K562 (cell line): ENCODE data around the gene NIN. TPM values are rescaled to one million over a fixed set of nuclear protein-coding genes. Genes with fewer than 3 reads are reported as not detected.

Source experiments
- ATAC-seq: fragments of 200-7000 bp; cut with Tn5 transposase; 3 replicates; pipeline ENCODE4 v1.9.1; 2020; ENCODE audit warnings: moderate library complexity
- BruUV-seq: library from RNA; stranded (reverse); fragments of 400-500 nt; replicated peaks from 2 replicates; lab custom pipeline; 2021; lab: Mats Ljungman, UMichigan
- CTCF ChIA-PET: fragments of 300-600 bp; formaldehyde crosslinking; extraction: SDS; loops from one replicate; lab custom pipeline; 2021; ENCODE audit warnings: low intra/inter-chr PET ratio; lab: Yijun Ruan, JAX
- POLR2A ChIA-PET: fragments of 300-600, 350-650 bp; sonication (Branson Sonifier 250); formaldehyde crosslinking; extraction: SDS; loops from one replicate; lab custom pipeline; 2021; ENCODE audit warnings: antibody characterized with exemption, inconsistent platforms; lab: Yijun Ruan, JAX
- DNase-seq, 4 experiments: peaks; one replicate each; pipeline versions ENCODE4 v3.0.0 to v3.0.0-alpha.2; 2011 to 2018; ENCODE audit warnings: low spot score in 3 of 4, mixed read lengths in 3 of 4; ENCODE audit errors: extremely low read depth in 1 of 4
- FAIRE-seq: peaks from 2 replicates; lab custom pipeline; 2011; peaks lifted over from hg19 to GRCh38; lab: Jason Lieb, UNC
- H2AFZ ChIP-seq: 2 replicates; pipeline ENCODE4 v1.6.0; 2011; ENCODE audit warnings: low read depth, low read length, control low read depth, inconsistent platforms
- H3K27ac ChIP-seq: fragments of 200-600 bp; 3 replicates; pipeline ENCODE4 v1.8.0; 2011; ENCODE audit warnings: low read depth, mild to moderate bottlenecking, control low read depth, inconsistent platforms, low read length, moderate library complexity, mixed read lengths; ENCODE audit errors: extremely low read depth
- H3K27me3 ChIP-seq, 2 experiments: fragments of 300-600 bp in 1 of 2; 2 replicates in 1 of 2; 3 replicates in 1 of 2; pipeline versions ENCODE4 v1.6.0 to v1.8.0; 2011; ENCODE audit warnings: inconsistent platforms in 2 of 2, low read length in 2 of 2, mild to moderate bottlenecking in 1 of 2, mixed read lengths in 1 of 2, moderate library complexity in 1 of 2; ENCODE audit not compliant: control insufficient read depth in 2 of 2, insufficient read depth in 2 of 2
- H3K36me3 ChIP-seq: fragments of 300-600 bp; 3 replicates; pipeline ENCODE4 v1.8.0; 2011; ENCODE audit warnings: mild to moderate bottlenecking, low read length, inconsistent platforms; ENCODE audit not compliant: control insufficient read depth, insufficient read depth
- H3K4me1 ChIP-seq, 2 experiments: fragments of 200-600 bp in 1 of 2; replicated peaks in 1 of 2; 2 replicates in 1 of 2; 3 replicates in 1 of 2; pipeline versions ENCODE4 v1.5.1 to v1.8.0; 2011; ENCODE audit warnings: inconsistent platforms in 2 of 2, low read length in 2 of 2, mild to moderate bottlenecking in 1 of 2, mixed read lengths in 1 of 2, moderate library complexity in 1 of 2; ENCODE audit not compliant: control insufficient read depth in 2 of 2, insufficient read depth in 2 of 2
- H3K4me2 ChIP-seq: 2 replicates; pipeline ENCODE4 v1.6.1; 2011; ENCODE audit warnings: low read length, control low read depth, inconsistent platforms, mixed read lengths; ENCODE audit not compliant: insufficient read depth
- H3K4me3 ChIP-seq: fragments of 200-600 bp; sonication (generic), shearing (Covaris generic); 2 replicates; pipeline ENCODE4 v1.5.1; 2016; ENCODE audit warnings: control low read depth, inconsistent platforms
- H3K79me2 ChIP-seq: fragments of 200-600 bp; 3 replicates; pipeline ENCODE4 v1.8.0; 2011; ENCODE audit warnings: low read length, inconsistent platforms; ENCODE audit not compliant: control insufficient read depth, insufficient read depth
- H3K9ac ChIP-seq, 2 experiments: 2 replicates each; pipeline versions ENCODE4 v1.6.0 to v1.6.1; 2011; ENCODE audit warnings: low read depth in 2 of 2, low read length in 2 of 2, control low read depth in 1 of 2, inconsistent platforms in 1 of 2, mild to moderate bottlenecking in 1 of 2, mixed read lengths in 1 of 2; ENCODE audit not compliant: insufficient read depth in 1 of 2
- H3K9me1 ChIP-seq: one replicate; pipeline ENCODE4 v1.6.0; 2011; ENCODE audit warnings: inconsistent platforms, mild to moderate bottlenecking, low read length, moderate library complexity; ENCODE audit not compliant: control insufficient read depth, insufficient read depth
- H3K9me3 ChIP-seq: replicated peaks from 2 replicates; pipeline ENCODE4 v1.5.1; 2011; ENCODE audit warnings: low read depth, low read length, inconsistent platforms; ENCODE audit not compliant: control insufficient read depth, insufficient read depth
- H4K20me1 ChIP-seq: replicated peaks from 2 replicates; pipeline ENCODE4 v1.6.1; 2011; ENCODE audit warnings: low read length, inconsistent platforms, mixed read lengths; ENCODE audit not compliant: control insufficient read depth, insufficient read depth
- CHD7 ChIP-seq: fragments of 200-600 bp; sonication (generic); IDR thresholded peaks from one replicate; pipeline ENCODE4 v1.6.1; 2012; ENCODE audit warnings: mild to moderate bottlenecking, low read depth, low read length, inconsistent platforms
- ZBTB7A ChIP-seq: IDR thresholded peaks from 2 replicates; pipeline ENCODE4 v1.6.1; 2011; ENCODE audit warnings: low read depth, mild to moderate bottlenecking, low read length, moderate library complexity, borderline replicate concordance; ENCODE audit not compliant: control insufficient read depth
- WGBS: fragments of 100-300 bp; shearing (Covaris generic); methylation state at CpG from one replicate; pipeline ENCODE4 v1.1.6; 2016; ENCODE audit warnings: low coverage, mixed read lengths; ENCODE audit not compliant: insufficient coverage; ENCODE audit errors: missing lambda C conversion rate; 5-methylcytosine and 5-hydroxymethylcytosine counted together
- in situ Hi-C: fragments of 300-500 bp; cut with MboI; formaldehyde crosslinking; loops from 4 replicates; pipeline ENCODE4 v1.15.0; 2018; ENCODE audit warnings: inconsistent platforms, mixed read lengths
- intact Hi-C: fragments of 100-400 bp; cut with micrococcal nuclease; formaldehyde crosslinking; loops from 2 replicates; pipeline ENCODE4 v1.14.2; 2022
- polyA plus RNA-seq, 8 experiments: library from polyadenylated mRNA; depleted of rRNA in 4 of 8; stranded (reverse) in 5 of 8; unstranded in 3 of 8; fragments of >200 nt; fragmentation: Nextera tagmentation in 2 of 8; fragmentation: Illumina TruSeq in 1 of 8; extraction: Ambion mirVana in 2 of 8; extraction: Trizol in 1 of 8; gene quantifications; 2 replicates each; pipeline versions ENCODE4 v1.2.1 to v1.2.3, GENCODE V29; 2011 to 2014; ENCODE audit warnings: inconsistent platforms in 1 of 8, missing spikeins in 1 of 8
- total RNA-seq, 7 experiments: library from RNA; depleted of rRNA in 6 of 7; stranded (reverse); fragments of >200 nt in 6 of 7; fragmentation: Illumina TruSeq in 2 of 7; extraction: Trizol in 2 of 7; gene quantifications; 2 replicates each; pipeline versions ENCODE4 v1.2.1 to v1.2.3, GENCODE V29; 2011 to 2021; ENCODE audit warnings: low replicate concordance in 1 of 7

Gene NIN
- total and polyA plus RNA-seq, 9 of the 15 experiments (the other 6 are each of a cell fraction or from before 2014, with no cell fraction given), result 0.84 to 8.4 (median 5.0) TPM

DNA sequence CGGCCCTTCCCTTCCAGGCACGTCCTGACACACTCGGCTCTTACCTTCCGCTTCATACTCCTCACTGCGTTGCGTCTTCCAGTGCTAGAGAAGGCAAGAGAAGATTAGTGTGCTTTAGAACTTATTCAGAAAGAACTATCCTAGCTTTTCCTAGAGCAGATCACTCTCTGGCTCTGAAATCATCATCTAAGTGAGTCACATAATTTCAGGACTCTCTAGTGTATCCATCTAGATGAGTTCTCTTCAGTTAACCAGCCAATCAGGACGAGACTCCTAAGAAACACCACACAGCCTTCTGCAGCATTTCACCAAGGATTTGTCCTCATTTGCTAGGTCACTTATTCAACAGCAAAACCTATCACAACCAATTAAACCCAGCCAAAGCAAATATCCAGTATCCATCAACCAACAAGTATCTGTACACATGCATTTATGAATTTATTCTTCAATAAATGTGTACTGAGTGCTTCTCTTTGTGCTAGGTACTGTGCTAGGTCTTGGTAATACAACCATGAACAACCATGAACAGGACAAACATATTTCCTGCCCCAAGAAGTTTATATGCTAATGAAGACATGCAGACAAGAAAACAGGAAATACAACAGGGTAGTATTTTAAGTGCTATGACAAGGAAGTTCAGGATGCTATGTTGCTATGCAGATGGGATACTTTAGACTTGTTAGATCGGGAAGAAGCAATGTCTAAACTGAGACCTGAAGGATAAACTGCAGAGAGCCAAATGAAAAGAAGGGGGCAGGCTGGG is 52.1 kb downstream of the NIN start:
- no peaks in the 10 kb centered on the region for H3K9me1 ChIP-seq
- H3K36me3 ChIP-seq, result no peaks in the 10 kb centered on the region
- 17% methylated on average over 8 of the region's 8 CpGs for WGBS
- ChIA-PET POLR2A (no interaction called here), CTCF (interaction anchor here (2.1 kb wide), 1 partner anchor 179 kb away, joined by 14 read pairs; no protein-coding TSS in a partner anchor)
- no peak overlapping the region for H2AFZ ChIP-seq
- BruUV-seq, result no TSS peak
- H3K4me2 ChIP-seq, result no peak overlapping the region
- TF ChIP-seq ZBTB7A, result no peak
- TF ChIP-seq CHD7, result no peak
- no peaks in the 10 kb centered on the region for H3K9me3 ChIP-seq
- in situ Hi-C loops, result loop anchor here (5.0 to 25.0 kb wide), 3 partner anchors 237 to 654 kb away; no protein-coding TSS in a partner anchor
- no peaks in the 10 kb centered on the region for H3K27me3 ChIP-seq
- no peaks in the 10 kb centered on the region for H3K79me2 ChIP-seq
- no peak overlapping the region for H3K27ac ChIP-seq
- FAIRE-seq (no peak), DNase-seq (no peak), ATAC-seq (no peak)
- no peak overlapping the region for H3K9ac ChIP-seq
- H4K20me1 ChIP-seq, result no peaks in the 10 kb centered on the region
- H3K4me3 ChIP-seq, result no peak overlapping the region
- intact Hi-C loops, result loop anchor here (1.0 to 5.0 kb wide), 3 partner anchors 83 to 457 kb away; no protein-coding TSS in a partner anchor
- no peaks in the 10 kb centered on the region for H3K4me1 ChIP-seq
